ENCODE data around the gene NR1D1.

The NR1D1 gene

DNA sequence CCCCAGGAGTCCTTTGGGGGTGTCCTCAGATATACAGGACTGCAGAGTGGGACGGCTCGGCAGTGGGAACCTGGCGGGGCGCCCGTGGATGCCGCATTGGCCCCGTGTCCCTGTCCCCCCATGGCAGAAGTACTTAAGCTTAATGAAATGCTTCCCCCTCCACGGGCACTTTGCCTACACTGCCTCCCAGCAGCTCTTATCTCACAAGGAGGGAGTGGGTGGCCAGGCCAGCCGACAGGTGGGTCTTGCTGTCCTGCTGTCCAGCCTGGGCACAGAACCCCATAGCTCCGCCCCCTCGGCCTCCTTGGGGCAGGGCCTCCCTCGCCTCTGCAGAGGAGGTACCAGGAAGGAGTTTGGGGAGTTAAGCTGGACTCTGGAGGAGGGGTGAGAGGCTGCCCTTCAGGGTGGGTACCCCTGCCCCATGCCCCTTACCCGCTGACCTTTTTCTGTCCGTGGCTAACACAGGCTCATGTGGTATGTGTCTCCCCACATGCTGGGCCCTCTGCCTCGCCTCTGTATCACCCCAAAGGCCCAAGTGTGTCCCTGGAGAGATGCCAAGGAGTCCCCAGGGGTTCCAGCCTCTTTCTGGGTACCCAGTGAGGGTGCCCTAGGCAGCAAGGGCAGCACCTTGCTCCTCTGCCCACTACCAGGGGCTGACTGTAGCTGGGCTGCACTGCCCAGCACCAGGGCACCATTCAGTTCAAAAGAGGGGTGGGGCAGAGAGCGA, 28.9 kb downstream of the NR1D1 start (continued):
- TF ChIP-seq, protein P1, sequence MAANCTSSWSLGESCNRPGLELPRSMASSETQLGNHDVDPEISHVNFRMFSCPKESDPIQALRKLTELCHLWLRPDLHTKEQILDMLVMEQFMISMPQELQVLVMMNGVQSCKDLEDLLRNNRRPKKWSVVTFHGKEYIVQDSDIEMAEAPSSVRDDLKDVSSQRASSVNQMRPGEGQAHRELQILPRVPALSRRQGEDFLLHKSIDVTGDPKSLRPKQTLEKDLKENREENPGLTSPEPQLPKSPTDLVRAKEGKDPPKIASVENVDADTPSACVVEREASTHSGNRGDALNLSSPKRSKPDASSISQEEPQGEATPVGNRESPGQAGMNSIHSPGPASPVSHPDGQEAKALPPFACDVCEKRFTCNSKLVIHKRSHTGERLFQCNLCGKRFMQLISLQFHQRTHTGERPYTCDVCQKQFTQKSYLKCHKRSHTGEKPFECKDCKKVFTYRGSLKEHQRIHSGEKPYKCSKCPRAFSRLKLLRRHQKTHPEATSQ (tag by site-specific recombination; IDR thresholded peaks at IDR 0.05) = no peak
- TF ChIP-seq ZNF335 (tag by site-specific recombination; conservative IDR thresholded peaks at IDR 0.05) (no peak), SETDB1 (IDR thresholded peaks at IDR 0.05; ENCODE audit: insufficient read length, low read length) (no peak), WT1 (tag by site-specific recombination; IDR thresholded peaks at IDR 0.05) (0 out of 2 replicates have a peak, but pooled peaks have one; percentile 10), KLF8 (tag by site-specific recombination; IDR thresholded peaks at IDR 0.05) (no peak), HOXD13 (CRISPR knock-in tag; IDR thresholded peaks at IDR 0.05; ENCODE audit: borderline replicate concordance) (no peak), ZNF561 (tag by site-specific recombination; IDR thresholded peaks at IDR 0.05; ENCODE audit: borderline replicate concordance) (no peak), PRDM1 (tag by site-specific recombination; IDR thresholded peaks at IDR 0.05) (no peak), ZNF24 (tag by site-specific recombination; IDR thresholded peaks at IDR 0.05) (no peak), ZNF157 (tag by site-specific recombination; IDR thresholded peaks at IDR 0.05) (no peak), ZBTB7A (tag by site-specific recombination; IDR thresholded peaks at IDR 0.05; ENCODE audit: low read depth) (no peak), ZNF830 (tag by site-specific recombination; IDR thresholded peaks at IDR 0.05; ENCODE audit: low read depth) (no peak), YY1 (tag by site-specific recombination; IDR thresholded peaks at IDR 0.05) (no peak), GLI4 (tag by site-specific recombination; IDR thresholded peaks at IDR 0.05) (no peak), EGR2 (tag by site-specific recombination; IDR thresholded peaks at IDR 0.05; ENCODE audit: low read depth) (peak; percentile 70), ZBTB8A (tag by site-specific recombination; IDR thresholded peaks at IDR 0.05) (no peak), ZNF423 (tag by site-specific recombination; IDR thresholded peaks at IDR 0.05) (no peak), OSR2 (tag by site-specific recombination; IDR thresholded peaks at IDR 0.05) (no peak), ZNF23 (tag by site-specific recombination; IDR thresholded peaks at IDR 0.05; ENCODE audit: borderline replicate concordance) (no peak), ZFP37 (tag by site-specific recombination; IDR thresholded peaks at IDR 0.05) (no peak), HOXA7 (CRISPR knock-in tag; IDR thresholded peaks at IDR 0.05; ENCODE audit: borderline replicate concordance) (no peak), BCL11B (tag by site-specific recombination; IDR thresholded peaks at IDR 0.05; ENCODE audit: low read depth) (no peak), GLIS2 (tag by site-specific recombination; IDR thresholded peaks at IDR 0.05) (peak; percentile 59)
- TF ChIP-seq, protein P2, sequence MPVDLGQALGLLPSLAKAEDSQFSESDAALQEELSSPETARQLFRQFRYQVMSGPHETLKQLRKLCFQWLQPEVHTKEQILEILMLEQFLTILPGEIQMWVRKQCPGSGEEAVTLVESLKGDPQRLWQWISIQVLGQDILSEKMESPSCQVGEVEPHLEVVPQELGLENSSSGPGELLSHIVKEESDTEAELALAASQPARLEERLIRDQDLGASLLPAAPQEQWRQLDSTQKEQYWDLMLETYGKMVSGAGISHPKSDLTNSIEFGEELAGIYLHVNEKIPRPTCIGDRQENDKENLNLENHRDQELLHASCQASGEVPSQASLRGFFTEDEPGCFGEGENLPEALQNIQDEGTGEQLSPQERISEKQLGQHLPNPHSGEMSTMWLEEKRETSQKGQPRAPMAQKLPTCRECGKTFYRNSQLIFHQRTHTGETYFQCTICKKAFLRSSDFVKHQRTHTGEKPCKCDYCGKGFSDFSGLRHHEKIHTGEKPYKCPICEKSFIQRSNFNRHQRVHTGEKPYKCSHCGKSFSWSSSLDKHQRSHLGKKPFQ (tag by site-specific recombination; IDR thresholded peaks at IDR 0.05) = no peak
- TF ChIP-seq, protein P3, sequence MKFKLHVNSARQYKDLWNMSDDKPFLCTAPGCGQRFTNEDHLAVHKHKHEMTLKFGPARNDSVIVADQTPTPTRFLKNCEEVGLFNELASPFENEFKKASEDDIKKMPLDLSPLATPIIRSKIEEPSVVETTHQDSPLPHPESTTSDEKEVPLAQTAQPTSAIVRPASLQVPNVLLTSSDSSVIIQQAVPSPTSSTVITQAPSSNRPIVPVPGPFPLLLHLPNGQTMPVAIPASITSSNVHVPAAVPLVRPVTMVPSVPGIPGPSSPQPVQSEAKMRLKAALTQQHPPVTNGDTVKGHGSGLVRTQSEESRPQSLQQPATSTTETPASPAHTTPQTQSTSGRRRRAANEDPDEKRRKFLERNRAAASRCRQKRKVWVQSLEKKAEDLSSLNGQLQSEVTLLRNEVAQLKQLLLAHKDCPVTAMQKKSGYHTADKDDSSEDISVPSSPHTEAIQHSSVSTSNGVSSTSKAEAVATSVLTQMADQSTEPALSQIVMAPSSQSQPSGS (tag by site-specific recombination; IDR thresholded peaks at IDR 0.05; ENCODE audit: low read depth) = no peak
- TF ChIP-seq, protein P4, sequence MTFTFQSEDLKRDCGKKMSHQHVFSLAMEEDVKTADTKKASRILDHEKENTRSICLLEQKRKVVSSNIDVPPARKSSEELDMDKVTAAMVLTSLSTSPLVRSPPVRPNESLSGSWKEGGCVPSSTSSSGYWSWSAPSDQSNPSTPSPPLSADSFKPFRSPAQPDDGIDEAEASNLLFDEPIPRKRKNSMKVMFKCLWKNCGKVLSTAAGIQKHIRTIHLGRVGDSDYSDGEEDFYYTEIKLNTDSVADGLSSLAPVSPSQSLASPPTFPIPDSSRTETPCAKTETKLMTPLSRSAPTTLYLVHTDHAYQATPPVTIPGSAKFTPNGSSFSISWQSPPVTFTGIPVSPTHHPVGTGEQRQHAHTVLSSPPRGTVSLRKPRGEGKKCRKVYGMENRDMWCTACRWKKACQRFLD (tag by site-specific recombination; IDR thresholded peaks at IDR 0.05) = no peak
- TF ChIP-seq, protein P5, sequence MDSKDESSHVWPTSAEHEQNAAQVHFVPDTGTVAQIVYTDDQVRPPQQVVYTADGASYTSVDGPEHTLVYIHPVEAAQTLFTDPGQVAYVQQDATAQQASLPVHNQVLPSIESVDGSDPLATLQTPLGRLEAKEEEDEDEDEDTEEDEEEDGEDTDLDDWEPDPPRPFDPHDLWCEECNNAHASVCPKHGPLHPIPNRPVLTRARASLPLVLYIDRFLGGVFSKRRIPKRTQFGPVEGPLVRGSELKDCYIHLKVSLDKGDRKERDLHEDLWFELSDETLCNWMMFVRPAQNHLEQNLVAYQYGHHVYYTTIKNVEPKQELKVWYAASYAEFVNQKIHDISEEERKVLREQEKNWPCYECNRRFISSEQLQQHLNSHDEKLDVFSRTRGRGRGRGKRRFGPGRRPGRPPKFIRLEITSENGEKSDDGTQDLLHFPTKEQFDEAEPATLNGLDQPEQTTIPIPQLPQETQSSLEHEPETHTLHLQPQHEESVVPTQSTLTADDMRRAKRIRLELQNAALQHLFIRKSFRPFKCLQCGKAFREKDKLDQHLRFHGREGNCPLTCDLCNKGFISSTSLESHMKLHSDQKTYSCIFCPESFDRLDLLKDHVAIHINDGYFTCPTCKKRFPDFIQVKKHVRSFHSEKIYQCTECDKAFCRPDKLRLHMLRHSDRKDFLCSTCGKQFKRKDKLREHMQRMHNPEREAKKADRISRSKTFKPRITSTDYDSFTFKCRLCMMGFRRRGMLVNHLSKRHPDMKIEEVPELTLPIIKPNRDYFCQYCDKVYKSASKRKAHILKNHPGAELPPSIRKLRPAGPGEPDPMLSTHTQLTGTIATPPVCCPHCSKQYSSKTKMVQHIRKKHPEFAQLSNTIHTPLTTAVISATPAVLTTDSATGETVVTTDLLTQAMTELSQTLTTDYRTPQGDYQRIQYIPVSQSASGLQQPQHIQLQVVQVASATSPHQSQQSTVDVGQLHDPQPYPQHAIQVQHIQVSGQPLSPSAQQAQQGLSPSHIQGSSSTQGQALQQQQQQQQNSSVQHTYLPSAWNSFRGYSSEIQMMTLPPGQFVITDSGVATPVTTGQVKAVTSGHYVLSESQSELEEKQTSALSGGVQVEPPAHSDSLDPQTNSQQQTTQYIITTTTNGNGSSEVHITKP (tag by site-specific recombination; IDR thresholded peaks at IDR 0.05) = no peak
- TF ChIP-seq, protein P6, sequence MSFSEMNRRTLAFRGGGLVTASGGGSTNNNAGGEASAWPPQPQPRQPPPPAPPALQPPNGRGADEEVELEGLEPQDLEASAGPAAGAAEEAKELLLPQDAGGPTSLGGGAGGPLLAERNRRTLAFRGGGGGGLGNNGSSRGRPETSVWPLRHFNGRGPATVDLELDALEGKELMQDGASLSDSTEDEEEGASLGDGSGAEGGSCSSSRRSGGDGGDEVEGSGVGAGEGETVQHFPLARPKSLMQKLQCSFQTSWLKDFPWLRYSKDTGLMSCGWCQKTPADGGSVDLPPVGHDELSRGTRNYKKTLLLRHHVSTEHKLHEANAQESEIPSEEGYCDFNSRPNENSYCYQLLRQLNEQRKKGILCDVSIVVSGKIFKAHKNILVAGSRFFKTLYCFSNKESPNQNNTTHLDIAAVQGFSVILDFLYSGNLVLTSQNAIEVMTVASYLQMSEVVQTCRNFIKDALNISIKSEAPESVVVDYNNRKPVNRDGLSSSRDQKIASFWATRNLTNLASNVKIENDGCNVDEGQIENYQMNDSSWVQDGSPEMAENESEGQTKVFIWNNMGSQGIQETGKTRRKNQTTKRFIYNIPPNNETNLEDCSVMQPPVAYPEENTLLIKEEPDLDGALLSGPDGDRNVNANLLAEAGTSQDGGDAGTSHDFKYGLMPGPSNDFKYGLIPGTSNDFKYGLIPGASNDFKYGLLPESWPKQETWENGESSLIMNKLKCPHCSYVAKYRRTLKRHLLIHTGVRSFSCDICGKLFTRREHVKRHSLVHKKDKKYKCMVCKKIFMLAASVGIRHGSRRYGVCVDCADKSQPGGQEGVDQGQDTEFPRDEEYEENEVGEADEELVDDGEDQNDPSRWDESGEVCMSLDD (tag by site-specific recombination; IDR thresholded peaks at IDR 0.05) = no peak

Data from HEK293 (cell line).